ENCODE data around the gene DCAF11. TPM values are rescaled to one million over a fixed set of nuclear protein-coding genes. Genes with fewer than 3 reads are reported as not detected.

The DCAF11 gene
- total and polyA plus RNA-seq, 2 of the 13 experiments (the other 11 are each of a cell fraction or from before 2014, with no cell fraction given) = 150 to 257 TPM

GRCh38 chr14:24146453-24146977, 31.9 kb downstream of the DCAF11 start, which contains the start of gene PSME2 (continued):
- TF ChIP-seq MNT (IDR thresholded peaks at IDR 0.05) = peak; percentile 67
- TF ChIP-seq ZNF784 (CRISPR knock-in tag; IDR thresholded peaks at IDR 0.05; ENCODE audit: borderline replicate concordance) = peak; percentile 24; the same call in 1 of the 2 replicates
- no peak for TF ChIP-seq ZNF20 (CRISPR knock-in tag; IDR thresholded peaks at IDR 0.05)
- TF ChIP-seq ZBTB26 (CRISPR knock-in tag; IDR thresholded peaks at IDR 0.05; ENCODE audit: borderline replicate concordance) = 0 out of 2 replicates have a peak, but pooled peaks have one; percentile 55
- TF ChIP-seq PAXIP1 (CRISPR knock-in tag; conservative IDR thresholded peaks at IDR 0.05) = peak; percentile 90
- peak; percentile 93 for TF ChIP-seq SNAI1 (CRISPR knock-in tag; IDR thresholded peaks at IDR 0.05; ENCODE audit: borderline replicate concordance)
- no peak for TF ChIP-seq ELF4 (CRISPR knock-in tag; IDR thresholded peaks at IDR 0.05; ENCODE audit: borderline replicate concordance)
- TF ChIP-seq ZNF772 (CRISPR knock-in tag; IDR thresholded peaks at IDR 0.05) = 0 out of 2 replicates have a peak, but pooled peaks have one; percentile 30
- no peak for TF ChIP-seq HDAC6 (IDR thresholded peaks at IDR 0.05; ENCODE audit: low read depth, low read length)
- peak; percentile 84 for TF ChIP-seq IRF1 (CRISPR knock-in tag; IDR thresholded peaks at IDR 0.05; ENCODE audit: low read depth)
- TF ChIP-seq FOXA1 (IDR thresholded peaks at IDR 0.05) = no peak
- no peak for TF ChIP-seq FOXA1 (CRISPR knock-in tag; IDR thresholded peaks at IDR 0.05)
- peak; percentile 88 for TF ChIP-seq ZNF556 (CRISPR knock-in tag; IDR thresholded peaks at IDR 0.05; ENCODE audit: borderline replicate concordance)
- TF ChIP-seq ZNF83 (CRISPR knock-in tag; IDR thresholded peaks at IDR 0.05; ENCODE audit: borderline replicate concordance) = no peak
- no peak for TF ChIP-seq ZNF629 (CRISPR knock-in tag; conservative IDR thresholded peaks at IDR 0.05)
- no peak for TF ChIP-seq TFDP2 (CRISPR knock-in tag; IDR thresholded peaks at IDR 0.05)
- peak; percentile 13; the same call in 1 of the 2 replicates for TF ChIP-seq SIX4 (CRISPR knock-in tag; IDR thresholded peaks at IDR 0.05)
- TF ChIP-seq CREB1 (IDR thresholded peaks at IDR 0.05) = peak; percentile 38; the same call in 1 of the 2 replicates
- TF ChIP-seq CREB1 (CRISPR knock-in tag; IDR thresholded peaks at IDR 0.05) = no peak
- TF ChIP-seq MATR3 (CRISPR knock-in tag; IDR thresholded peaks at IDR 0.05) = no peak
- peak; percentile 97; the same call in 2 of the 3 replicates for TF ChIP-seq MXI1 (IDR thresholded peaks at IDR 0.05; ENCODE audit: borderline replicate concordance, low read depth, low read length)
